ENCODE results near the gene CPNE1. TPM values are rescaled to one million over a fixed set of nuclear protein-coding genes. Genes with fewer than 3 reads are reported as not detected.

CPNE1 gene
- total RNA-seq, 3 donors from 2014 or later (not counting 1 experiment from before 2014, with no cell fraction given), result 298 to 342 (median 334) TPM

- ATAC-seq (no peak), DNase-seq (no peak)
- Mint-ChIP-seq H3K4me1 (peaks cover 78 to 80% of the 10 kb centered on the region in 2 donors), H3K27ac (peak overlapping the region in 1 of 2 donors; percentile 100), H3K9me3 (no peaks in the 10 kb centered on the region), H3K27me3 (ENCODE audit: low read depth in 2 of 2) (no peaks in the 10 kb centered on the region), H3K4me3 (peak overlapping the region; percentile 96), H3K36me3 (no peaks in the 10 kb centered on the region)
- peaks cover 37% of the 10 kb centered on the region for H3K4me1 ChIP-seq (ENCODE audit: control insufficient read depth, insufficient read depth, low read length)
- intact Hi-C loops (cut with micrococcal nuclease), result loop anchor here (1.0 to 5.0 kb wide), 2 partner anchors 37 to 42 kb away; partner anchors contain the start of genes NFS1 and ROMO1
- peaks cover 14% of the 10 kb centered on the region for H3K36me3 ChIP-seq (ENCODE audit: control insufficient read depth, insufficient read depth, low read length)
- peak overlapping the region; percentile 67 for H3K27ac ChIP-seq (ENCODE audit: low read length)
- no peaks in the 10 kb centered on the region for H3K9me3 ChIP-seq (ENCODE audit: control insufficient read depth, insufficient read depth, low read length)
- no peak overlapping the region for H3K4me3 ChIP-seq (ENCODE audit: low read length)
- WGBS (ENCODE audit: insufficient coverage), result 70% methylated on average over 10 of the region's 10 CpGs
- no peak for TF ChIP-seq CTCF (IDR thresholded peaks at IDR 0.05)
- no peaks in the 10 kb centered on the region for H3K27me3 ChIP-seq (ENCODE audit: control insufficient read depth, insufficient read depth, low read length)
Measured at GRCh38 chr20:35660122-35660937, 4.4 kb downstream of the CPNE1 start.

GRCh38 chr20:35657271-35657670 lies 7.4 kb downstream of the CPNE1 start:
- H3K36me3 Mint-ChIP-seq, result no peaks in the 10 kb centered on the region
- H3K4me3 Mint-ChIP-seq, result peak overlapping the region; percentile 29
- Histone ChIP-seq H3K36me3 (ENCODE audit: control insufficient read depth, insufficient read depth, low read length) (peaks cover 43% of the 10 kb centered on the region), H3K27ac (ENCODE audit: low read length) (no peak overlapping the region), H3K27me3 (ENCODE audit: control insufficient read depth, insufficient read depth, low read length) (no peaks in the 10 kb centered on the region), H3K9me3 (ENCODE audit: control insufficient read depth, insufficient read depth, low read length) (no peaks in the 10 kb centered on the region), H3K4me3 (ENCODE audit: low read length) (no peak overlapping the region), H3K4me1 (ENCODE audit: control insufficient read depth, insufficient read depth, low read length) (peaks cover 29% of the 10 kb centered on the region)
- ATAC-seq (no peak), DNase-seq (peak in 1 of 2 donors; percentile 28)
- intact Hi-C loops (cut with micrococcal nuclease), result no loop called here
- 0% methylated on average over 1 of the region's 1 CpG for WGBS (ENCODE audit: insufficient coverage)
- peak overlapping the region in 1 of 2 donors; percentile 100 for H3K27ac Mint-ChIP-seq
- H3K27me3 Mint-ChIP-seq (ENCODE audit: low read depth in 2 of 2), result no peaks in the 10 kb centered on the region
- no peaks in the 10 kb centered on the region for H3K9me3 Mint-ChIP-seq
- peaks cover 52 to 54% of the 10 kb centered on the region in 2 donors for H3K4me1 Mint-ChIP-seq
- no peak for TF ChIP-seq CTCF (IDR thresholded peaks at IDR 0.05)

- WGBS (ENCODE audit: insufficient coverage), result 98% methylated on average over 9 of the region's 9 CpGs
- Histone ChIP-seq H3K27ac (ENCODE audit: low read length) (no peak overlapping the region), H3K4me1 (ENCODE audit: control insufficient read depth, insufficient read depth, low read length) (peaks cover 20% of the 10 kb centered on the region), H3K9me3 (ENCODE audit: control insufficient read depth, insufficient read depth, low read length) (no peaks in the 10 kb centered on the region), H3K27me3 (ENCODE audit: control insufficient read depth, insufficient read depth, low read length) (no peaks in the 10 kb centered on the region), H3K36me3 (ENCODE audit: control insufficient read depth, insufficient read depth, low read length) (peaks cover 57% of the 10 kb centered on the region), H3K4me3 (ENCODE audit: low read length) (no peak overlapping the region)
- Mint-ChIP-seq H3K4me1 (peaks cover 46 to 47% of the 10 kb centered on the region in 2 donors), H3K36me3 (no peaks in the 10 kb centered on the region), H3K27ac (no peak overlapping the region), H3K9me3 (no peaks in the 10 kb centered on the region), H3K4me3 (no peak overlapping the region), H3K27me3 (ENCODE audit: low read depth in 2 of 2) (no peaks in the 10 kb centered on the region)
- DNase-seq (no peak), ATAC-seq (no peak)
- no peak for TF ChIP-seq CTCF (IDR thresholded peaks at IDR 0.05)
- intact Hi-C loops (cut with micrococcal nuclease), result no loop called here
Measured at GRCh38 chr20:35654415-35654814, 10.3 kb downstream of the CPNE1 start.

All from natural killer cell (primary cell).